ENCODE data around the gene GRIP1. TPM values are rescaled to one million over a fixed set of nuclear protein-coding genes. Genes with fewer than 3 reads are reported as not detected.

The GRIP1 gene
- total and polyA plus RNA-seq, 2 of the 4 experiments (the other 2 are of a cell fraction) = under 0.01 to 0.07 TPM

GRCh38 chr12:66668311-66668710, 10.6 kb downstream of the GRIP1 start:
- Histone ChIP-seq H3K4me2 (ENCODE audit: low read depth, low read length) (no peak overlapping the region), H3K56ac (ENCODE audit: extremely low read depth, insufficient read depth, low read length) (no peak overlapping the region), H3K18ac (ENCODE audit: low read depth, low read length) (no peak overlapping the region), H3K79me1 (ENCODE audit: low read depth in 1 of 2, low read length in 2 of 2) (no peaks in the 10 kb centered on the region), H2AK5ac (ENCODE audit: low read depth, low read length) (no peak overlapping the region), H2BK5ac (ENCODE audit: low read depth, low read length, poor library complexity, severe bottlenecking) (no peak overlapping the region), H2BK15ac (ENCODE audit: low read depth, low read length) (no peak overlapping the region), H2BK20ac (ENCODE audit: low read depth, low read length) (no peak overlapping the region), H4K5ac (ENCODE audit: low read depth, low read length) (no peak overlapping the region), H4K8ac (ENCODE audit: low read depth in 2 of 2, low read length in 2 of 2) (no peak overlapping the region), H3K36me3 (ENCODE audit: control insufficient read depth, insufficient read depth, low read length) (no peaks in the 10 kb centered on the region), H3K9me1 (ENCODE audit: insufficient read depth, low read length) (no peaks in the 10 kb centered on the region), H3K27me3 (ENCODE audit: control insufficient read depth, insufficient read depth, low read length) (peaks cover 3% of the 10 kb centered on the region; the same call in 1 of the 2 replicates), H3K4ac (ENCODE audit: low read depth, low read length) (no peak overlapping the region), H3K9me3 (ENCODE audit: control insufficient read depth, insufficient read depth, low read length) (no peaks in the 10 kb centered on the region), H3K9ac (ENCODE audit: low read depth, low read length) (no peak overlapping the region), H2AFZ (replicated peaks; ENCODE audit: low read length, poor library complexity) (no peak overlapping the region), H2AK9ac (replicated peaks; ENCODE audit: low read depth, low read length, poor library complexity) (no peak overlapping the region), H4K20me1 (ENCODE audit: insufficient read depth, low read length) (no peaks in the 10 kb centered on the region), H4K91ac (ENCODE audit: insufficient read depth, low read depth, low read length) (no peak overlapping the region), H3K23ac (ENCODE audit: low read depth, low read length) (no peak overlapping the region), H3K4me3 (ENCODE audit: insufficient read depth, low read depth, low read length) (no peak overlapping the region), H3K4me1 (ENCODE audit: control insufficient read depth, insufficient read depth, low read length) (no peaks in the 10 kb centered on the region), H3K14ac (replicated peaks; ENCODE audit: low read depth, low read length) (no peak overlapping the region), H3K27ac (ENCODE audit: insufficient read depth, low read length) (no peak overlapping the region), H2BK120ac (ENCODE audit: low read depth, low read length) (no peak overlapping the region)
- WGBS, 2 experiments (ENCODE audit: extremely low coverage in 2 of 2, insufficient read length in 1 of 2) = no CpG with 5 or more reads among the region's 2 CpGs
- TF ChIP-seq SMC3 (IDR thresholded peaks at IDR 0.05; ENCODE audit: low read depth, low read length) (no peak), MXI1 (IDR thresholded peaks at IDR 0.05; ENCODE audit: borderline replicate concordance, low read depth, low read length) (no peak), RAD21 (IDR thresholded peaks at IDR 0.05; ENCODE audit: low read length) (no peak), CEBPB (IDR thresholded peaks at IDR 0.05; ENCODE audit: low read depth, low read length) (no peak), NFE2L2 (IDR thresholded peaks at IDR 0.05; ENCODE audit: low read depth, low read length) (no peak), BHLHE40 (IDR thresholded peaks at IDR 0.05; ENCODE audit: low read depth, low read length) (no peak), CTCF (conservative IDR thresholded peaks at IDR 0.05; ENCODE audit: low read depth, low read length) (no peak), POLR2A (IDR thresholded peaks at IDR 0.05; ENCODE audit: low read depth, low read length) (no peak), ELK1 (IDR thresholded peaks at IDR 0.05; ENCODE audit: borderline replicate concordance, low read depth, low read length) (no peak), MAZ (IDR thresholded peaks at IDR 0.05; ENCODE audit: borderline replicate concordance, low read depth, low read length) (no peak), USF2 (IDR thresholded peaks at IDR 0.05; ENCODE audit: low read depth, low read length) (no peak), FOS (IDR thresholded peaks at IDR 0.05; ENCODE audit: low read depth, low read length) (no peak), RCOR1 (IDR thresholded peaks at IDR 0.05; ENCODE audit: insufficient replicate concordance, low read length) (no peak), RFX5 (IDR thresholded peaks at IDR 0.05; ENCODE audit: low read depth, low read length) (no peak), MAFK (IDR thresholded peaks at IDR 0.05; ENCODE audit: low read depth, low read length) (no peak), CHD1 (IDR thresholded peaks at IDR 0.05; ENCODE audit: low read depth, low read length) (no peak)
- in situ Hi-C loops (cut with MboI; ENCODE audit: low sequenced_read_pairs) (no loop called here), intact Hi-C loops (cut with micrococcal nuclease) (no loop called here), dilution Hi-C loops (cut with HindIII; ENCODE audit: low sequenced_read_pairs, unreplicated experiment) (no loop called here)
- no TSS peak for BruUV-seq (replicated peaks)
- ChIA-PET POLR2A (ENCODE audit: unreplicated experiment) (no interaction called here), CTCF (no interaction called here)
- DNase-seq (no peak), ATAC-seq (ENCODE audit: low read depth) (no peak)
